Measurements from ENCODE around the gene DTX1. TPM values are rescaled to one million over a fixed set of nuclear protein-coding genes. Genes with fewer than 3 reads are reported as not detected.

Gene DTX1
- total RNA-seq, 1 experiment from 2014 or later: not detected

GRCh38 chr12:113136990-113137511 lies 80.5 kb downstream of the DTX1 start:
- Histone ChIP-seq H2AFZ (ENCODE audit: low read length) (no peak overlapping the region), H3K4me2 (ENCODE audit: low read length) (no peak overlapping the region), H3K27ac (ENCODE audit: low read length) (no peak overlapping the region), H3K79me2 (ENCODE audit: low read length) (no peaks in the 10 kb centered on the region), H3K9me3 (ENCODE audit: low read length) (no peaks in the 10 kb centered on the region), H3K9ac (ENCODE audit: low read length) (no peak overlapping the region), H4K20me1 (ENCODE audit: low read length) (no peaks in the 10 kb centered on the region), H3F3A (ENCODE audit: low read length, unreplicated experiment) (no peaks in the 10 kb centered on the region), H3K4me1 (ENCODE audit: insufficient read depth, low read length) (no peaks in the 10 kb centered on the region), H3K27me3 (ENCODE audit: low read length) (0 out of 2 replicates have a peak, but pooled peaks cover 5% of the 10 kb centered on the region), H3K4me3 (ENCODE audit: low read length) (no peak overlapping the region), H3K36me3 (ENCODE audit: low read depth, low read length) (no peaks in the 10 kb centered on the region), H3K9me2 (replicated peaks; ENCODE audit: low read length) (no peaks in the 10 kb centered on the region)
- intact Hi-C loops (cut with micrococcal nuclease): no loop called here
- POLR2A ChIA-PET (ENCODE audit: unreplicated experiment): no interaction called here
- no peak for TF ChIP-seq EZH2 (IDR thresholded peaks at IDR 0.05; ENCODE audit: low read length, unreplicated experiment)
- no peak for TF ChIP-seq EZH2phosphoT487 (IDR thresholded peaks at IDR 0.05; ENCODE audit: borderline replicate concordance, low read length)
- TF ChIP-seq CTCF (conservative IDR thresholded peaks at IDR 0.05; ENCODE audit: low read depth, low read length): no peak
- DNase-seq (no peak), ATAC-seq (no peak)
- no TSS peak for BruUV-seq (replicated peaks)
- CTCF ChIA-PET: no interaction called here

GRCh38 chr12:113137861-113138783 lies 81.6 kb downstream of the DTX1 start:
- intact Hi-C loops (cut with micrococcal nuclease): no loop called here
- 0 out of 2 replicates have a peak, but pooled peaks cover 5% of the 10 kb centered on the region for H3K27me3 ChIP-seq (ENCODE audit: low read length)
- no peaks in the 10 kb centered on the region for H3K9me2 ChIP-seq (replicated peaks; ENCODE audit: low read length)
- H3K79me2 ChIP-seq (ENCODE audit: low read length): no peaks in the 10 kb centered on the region
- no peaks in the 10 kb centered on the region for H4K20me1 ChIP-seq (ENCODE audit: low read length)
- CTCF ChIA-PET: no interaction called here
- no peaks in the 10 kb centered on the region for H3K36me3 ChIP-seq (ENCODE audit: low read depth, low read length)
- no peaks in the 10 kb centered on the region for H3K9me3 ChIP-seq (ENCODE audit: low read length)
- H3K4me1 ChIP-seq (ENCODE audit: insufficient read depth, low read length): no peaks in the 10 kb centered on the region
- no peak for TF ChIP-seq EZH2 (IDR thresholded peaks at IDR 0.05; ENCODE audit: low read length, unreplicated experiment)
- no peak for TF ChIP-seq CTCF (conservative IDR thresholded peaks at IDR 0.05; ENCODE audit: low read depth, low read length)
- TF ChIP-seq EZH2phosphoT487 (IDR thresholded peaks at IDR 0.05; ENCODE audit: borderline replicate concordance, low read length): no peak
- ATAC-seq (no peak), DNase-seq (no peak)
- no peak overlapping the region for H3K4me3 ChIP-seq (ENCODE audit: low read length)
- no peaks in the 10 kb centered on the region for H3F3A ChIP-seq (ENCODE audit: low read length, unreplicated experiment)
- no peak overlapping the region for H2AFZ ChIP-seq (ENCODE audit: low read length)
- no peak overlapping the region for H3K9ac ChIP-seq (ENCODE audit: low read length)
- H3K27ac ChIP-seq (ENCODE audit: low read length): no peak overlapping the region
- POLR2A ChIA-PET (ENCODE audit: unreplicated experiment): no interaction called here
- no TSS peak for BruUV-seq (replicated peaks)
- no peak overlapping the region for H3K4me2 ChIP-seq (ENCODE audit: low read length)

- no peak overlapping the region for H3K4me3 ChIP-seq (ENCODE audit: low read length)
- no peaks in the 10 kb centered on the region for H3K9me2 ChIP-seq (replicated peaks; ENCODE audit: low read length)
- POLR2A ChIA-PET (ENCODE audit: unreplicated experiment): no interaction called here
- no TSS peak for BruUV-seq (replicated peaks)
- no peaks in the 10 kb centered on the region for H3F3A ChIP-seq (ENCODE audit: low read length, unreplicated experiment)
- H3K4me1 ChIP-seq (ENCODE audit: insufficient read depth, low read length): no peaks in the 10 kb centered on the region
- no peak for DNase-seq
- H3K27me3 ChIP-seq (ENCODE audit: low read length): 0 out of 2 replicates have a peak, but pooled peaks cover 5% of the 10 kb centered on the region
- H4K20me1 ChIP-seq (ENCODE audit: low read length): no peaks in the 10 kb centered on the region
- TF ChIP-seq EZH2phosphoT487 (IDR thresholded peaks at IDR 0.05; ENCODE audit: borderline replicate concordance, low read length) (no peak), CTCF (conservative IDR thresholded peaks at IDR 0.05; ENCODE audit: low read depth, low read length) (no peak), EZH2 (IDR thresholded peaks at IDR 0.05; ENCODE audit: low read length, unreplicated experiment) (no peak)
- no peak; the same call in 1 of the 2 replicates for ATAC-seq
- H3K9me3 ChIP-seq (ENCODE audit: low read length): no peaks in the 10 kb centered on the region
- H3K36me3 ChIP-seq (ENCODE audit: low read depth, low read length): no peaks in the 10 kb centered on the region
- no peak overlapping the region for H2AFZ ChIP-seq (ENCODE audit: low read length)
- H3K9ac ChIP-seq (ENCODE audit: low read length): no peak overlapping the region
- no peaks in the 10 kb centered on the region for H3K79me2 ChIP-seq (ENCODE audit: low read length)
- CTCF ChIA-PET: no interaction called here
- H3K27ac ChIP-seq (ENCODE audit: low read length): no peak overlapping the region
- intact Hi-C loops (cut with micrococcal nuclease): no loop called here
- no peak overlapping the region for H3K4me2 ChIP-seq (ENCODE audit: low read length)
These were observed 82.3 kb downstream of the DTX1 start for GRCh38 chr12:113138826-113139225.

Measured in PC-3 (cell line).